Thyroid gland (tissue), 4 donors: ENCODE results near the gene DPP6.

Source experiments
- CTCF ChIP-seq, 6 experiments: fragments of 200-600 bp in 3 of 6; fragments of 450-650 bp in 3 of 6; sonication (generic) in 3 of 6; IDR thresholded peaks; one replicate each; pipeline ENCODE4 v1.5.1; 2016 to 2019; ENCODE audit warnings: antibody characterized with exemption in 6 of 6, mild to moderate bottlenecking in 2 of 6, inconsistent platforms in 1 of 6, moderate library complexity in 1 of 6
- POLR2A ChIP-seq, 2 donors: fragments of 450-650 bp; IDR thresholded peaks; one replicate each; pipeline ENCODE4 v1.6.1; 2017; ENCODE audit warnings: antibody characterized with exemption in 2 of 2, mild to moderate bottlenecking in 2 of 2, moderate library complexity in 1 of 2

GRCh38 chr7:154473360-154473759 is 421.2 kb downstream of the DPP6 start:
- TF ChIP-seq POLR2A (IDR thresholded peaks at IDR 0.05) (no peak), CTCF (IDR thresholded peaks at IDR 0.05) (no peak)
